HepG2 (cell line): ENCODE data around the gene ALDH3B1. TPM values are rescaled to one million over a fixed set of nuclear protein-coding genes. Genes with fewer than 3 reads are reported as not detected.
A peak's percentile ranks its signal among the peaks of the same experiment; 100 is the strongest.

Experiments
- ATAC-seq: fragments of 200-7000 bp; cut with Tn5 transposase; 3 replicates; pipeline ENCODE4 v1.9.1; 2020; ENCODE audit warnings: mild to moderate bottlenecking, moderate library complexity
- BruUV-seq: library from RNA; stranded (reverse); fragments of 400-500 nt; replicated peaks from 2 replicates; lab custom pipeline; 2021; lab: Mats Ljungman, UMichigan
- CTCF ChIA-PET: fragments of 300-600 bp; formaldehyde crosslinking; extraction: SDS; loops from one replicate; lab custom pipeline; 2021; ENCODE audit warnings: low total read pairs, inconsistent platforms, low intra/inter-chr PET ratio; lab: Yijun Ruan, JAX
- POLR2A ChIA-PET: fragments of 350-600 bp; sonication (Branson Sonifier 250); formaldehyde crosslinking; loops from one replicate; lab custom pipeline; 2020; ENCODE audit warnings: antibody characterized with exemption, inconsistent platforms; lab: Yijun Ruan, JAX
- DNase-seq: peaks from one replicate; pipeline ENCODE4 v3.0.0-alpha.2; 2015; ENCODE audit warnings: low spot score
- FAIRE-seq: peaks from 3 replicates; lab custom pipeline; 2011; peaks lifted over from hg19 to GRCh38; lab: Jason Lieb, UNC
- H2AFZ ChIP-seq: one replicate; pipeline ENCODE4 v1.6.1; 2011; ENCODE audit warnings: low read length, inconsistent platforms
- H3K27ac ChIP-seq: fragments of 300-600 bp; 3 replicates; pipeline ENCODE4 v1.8.0; 2011; ENCODE audit warnings: mixed run types, mild to moderate bottlenecking, mixed read lengths, low read length, inconsistent platforms; ENCODE audit not compliant: insufficient read depth; ENCODE audit errors: extremely low read length
- H3K27me3 ChIP-seq, 2 experiments: fragments of 200-600 bp in 1 of 2; 2 replicates in 1 of 2; 3 replicates in 1 of 2; pipeline versions ENCODE4 v1.6.0 to v1.8.0; 2011; ENCODE audit warnings: low read length in 2 of 2, mild to moderate bottlenecking in 2 of 2, moderate library complexity in 2 of 2, inconsistent platforms in 1 of 2; ENCODE audit not compliant: insufficient read depth in 2 of 2, control insufficient read depth in 1 of 2
- H3K36me3 ChIP-seq, 2 experiments: fragments of 200-600 bp in 1 of 2; replicated peaks in 1 of 2; 2 replicates in 1 of 2; 3 replicates in 1 of 2; pipeline versions ENCODE4 v1.5.1 to v1.8.0; 2011; ENCODE audit warnings: low read length in 2 of 2, inconsistent platforms in 1 of 2; ENCODE audit not compliant: insufficient read depth in 2 of 2, control insufficient read depth in 1 of 2
- H3K4me1 ChIP-seq: 2 replicates; pipeline ENCODE4 v1.5.1; 2012; ENCODE audit warnings: low read length, inconsistent platforms; ENCODE audit not compliant: insufficient read depth
- H3K4me2 ChIP-seq: 2 replicates; pipeline ENCODE4 v1.6.0; 2011; ENCODE audit warnings: low read depth, low read length, inconsistent platforms
- H3K4me3 ChIP-seq, 3 experiments: fragments of 200-600 bp in 1 of 3; sonication (generic), shearing (Covaris generic) in 1 of 3; replicated peaks in 1 of 3; 2 replicates each; pipeline ENCODE4 v1.5.1; 2011 to 2016; ENCODE audit warnings: low read length in 3 of 3, inconsistent platforms in 2 of 3, low read depth in 2 of 3, mild to moderate bottlenecking in 2 of 3, control low read depth in 1 of 3, mixed read lengths in 1 of 3; ENCODE audit not compliant: insufficient read depth in 1 of 3
- H3K79me2 ChIP-seq: one replicate; pipeline ENCODE4 v1.6.1; 2011; ENCODE audit warnings: low read length, inconsistent platforms; ENCODE audit not compliant: insufficient read depth
- H3K9ac ChIP-seq: 2 replicates; pipeline ENCODE4 v1.6.0; 2011; ENCODE audit warnings: mild to moderate bottlenecking, low read depth, low read length, inconsistent platforms; ENCODE audit not compliant: insufficient read depth
- H3K9me3 ChIP-seq: 2 replicates; pipeline ENCODE4 v1.5.1; 2012; ENCODE audit warnings: mild to moderate bottlenecking, low read length
- H4K20me1 ChIP-seq: 2 replicates; pipeline ENCODE4 v1.6.0; 2011; ENCODE audit warnings: inconsistent platforms, mild to moderate bottlenecking, low read length, moderate library complexity; ENCODE audit not compliant: insufficient read depth
- AGO2 ChIP-seq: fragments of 200-400 bp; formaldehyde crosslinking; optimal IDR thresholded peaks from 2 replicates; pipeline ENCODE3; 2017; ENCODE audit warnings: mild to moderate bottlenecking, low read depth, low read length, moderate library complexity
- ARHGAP35 ChIP-seq: sonication (generic); formaldehyde crosslinking; IDR thresholded peaks from 2 replicates; pipeline ENCODE4 v1.9.0; 2022; ENCODE audit warnings: mild to moderate bottlenecking, inconsistent platforms, moderate library complexity, missing genetic modification reagents, borderline replicate concordance
- ATF7 ChIP-seq, 2 experiments: fragments of 450-650 bp in 1 of 2; sonication (generic) in 1 of 2; formaldehyde crosslinking in 1 of 2; IDR thresholded peaks; 2 replicates each; pipeline versions ENCODE4 v1.4.0 to v1.6.1; 2016 to 2020; ENCODE audit warnings: antibody characterized with exemption in 1 of 2, mild to moderate bottlenecking in 1 of 2, missing genetic modification reagents in 1 of 2
- CENPT ChIP-seq: sonication (generic); formaldehyde crosslinking; IDR thresholded peaks from 2 replicates; pipeline ENCODE4 v1.8.0; 2022; ENCODE audit warnings: low read depth, mild to moderate bottlenecking, moderate library complexity, missing genetic modification reagents
- IKZF1 ChIP-seq: fragments of 450-650 bp; IDR thresholded peaks from 2 replicates; pipeline ENCODE4 v1.7.1; 2016
- KLF13 ChIP-seq: sonication (generic); formaldehyde crosslinking; IDR thresholded peaks from 2 replicates; pipeline ENCODE4 v1.4.0; 2020; ENCODE audit warnings: mild to moderate bottlenecking, missing genetic modification reagents
- MAFF ChIP-seq: IDR thresholded peaks from 2 replicates; pipeline ENCODE4 v1.6.1; 2011; ENCODE audit warnings: low read depth, low read length, improper control_type of control experiment
- MLLT10 ChIP-seq: sonication (generic); formaldehyde crosslinking; IDR thresholded peaks from 2 replicates; pipeline ENCODE4 v1.4.0; 2020; ENCODE audit warnings: missing genetic modification reagents
- NCOA2 ChIP-seq: sonication (generic); formaldehyde crosslinking; IDR thresholded peaks from 2 replicates; pipeline ENCODE4 v1.8.0; 2022; ENCODE audit warnings: inconsistent platforms
- NFE2 ChIP-seq: sonication (generic); formaldehyde crosslinking; IDR thresholded peaks from 2 replicates; pipeline ENCODE4 v1.4.0; 2020; ENCODE audit warnings: missing genetic modification reagents
- NR0B2 ChIP-seq: sonication (generic); formaldehyde crosslinking; IDR thresholded peaks from 2 replicates; pipeline ENCODE4 v1.4.0; 2020; ENCODE audit warnings: mild to moderate bottlenecking, missing genetic modification reagents
- RBFOX2 ChIP-seq: fragments of 200-400 bp; formaldehyde crosslinking; IDR thresholded peaks from 2 replicates; pipeline ENCODE4 v1.6.1; 2017; ENCODE audit warnings: low read depth, mild to moderate bottlenecking, low read length
- SALL2 ChIP-seq: sonication (generic); formaldehyde crosslinking; IDR thresholded peaks from 2 replicates; pipeline ENCODE4 v1.8.1; 2023; ENCODE audit warnings: mild to moderate bottlenecking, missing genetic modification reagents, inconsistent platforms
- SIX4 ChIP-seq: sonication (generic); formaldehyde crosslinking; IDR thresholded peaks from 2 replicates; pipeline ENCODE4 v1.4.0; 2020; ENCODE audit warnings: missing genetic modification reagents
- SP2 ChIP-seq: sonication (generic); formaldehyde crosslinking; IDR thresholded peaks from 2 replicates; pipeline ENCODE4 v1.5.1; 2020; ENCODE audit warnings: mild to moderate bottlenecking, missing genetic modification reagents
- TAF15 ChIP-seq: fragments of 200-400 bp; formaldehyde crosslinking; IDR thresholded peaks from one replicate; pipeline ENCODE4 v1.6.1; 2018; ENCODE audit warnings: mild to moderate bottlenecking, low read depth, low read length; ENCODE audit not compliant: poor library complexity, severe bottlenecking
- TARDBP ChIP-seq: sonication (generic); formaldehyde crosslinking; IDR thresholded peaks from 2 replicates; pipeline ENCODE4 v1.8.0; 2022; ENCODE audit warnings: mild to moderate bottlenecking, missing genetic modification reagents
- U2AF1 ChIP-seq: fragments of 200-400 bp; formaldehyde crosslinking; optimal IDR thresholded peaks from 2 replicates; pipeline ENCODE3; 2017; ENCODE audit warnings: mild to moderate bottlenecking, low read depth, low read length
- ZFP36 ChIP-seq: fragments of 150-350 bp; IDR thresholded peaks from 2 replicates; pipeline ENCODE4 v1.6.1; 2018; ENCODE audit warnings: borderline replicate concordance, low read length, low read depth; ENCODE audit not compliant: partially characterized antibody
- ZNF556 ChIP-seq: sonication (generic); formaldehyde crosslinking; IDR thresholded peaks from 2 replicates; pipeline ENCODE4 v1.4.0; 2020; ENCODE audit warnings: mild to moderate bottlenecking, missing genetic modification reagents, borderline replicate concordance
- ZNF773 ChIP-seq: sonication (generic); formaldehyde crosslinking; IDR thresholded peaks from 2 replicates; pipeline ENCODE4 v1.4.0; 2020; ENCODE audit warnings: missing genetic modification reagents, borderline replicate concordance
- WGBS: methylation state at CpG from one replicate; pipeline ENCODE4 v1.1.6; 2017; ENCODE audit warnings: low lambda C conversion rate; 5-methylcytosine and 5-hydroxymethylcytosine counted together
- in situ Hi-C: cut with HindIII; loops from 2 replicates; pipeline ENCODE4 v1.10.0; 2017; ENCODE audit warnings: low pct_unique_long_range_greater_than_20kb; ENCODE audit not compliant: extremely low pct_ligation_motif_present
- intact Hi-C: fragments of 100-400 bp; cut with micrococcal nuclease; formaldehyde crosslinking; loops from one replicate; pipeline ENCODE4 v1.10.0; 2022; ENCODE audit not compliant: unreplicated experiment
- polyA plus RNA-seq, 8 experiments: library from polyadenylated mRNA; depleted of rRNA in 3 of 8; stranded (reverse) in 7 of 8; unstranded in 1 of 8; fragments of >200 nt; fragmentation: Illumina TruSeq in 4 of 8; extraction: Trizol in 4 of 8; gene quantifications; 2 replicates each; pipeline versions ENCODE4 v1.2.1 to v1.2.3, GENCODE V29; 2011 to 2016; ENCODE audit warnings: low read depth in 4 of 8, missing spikeins in 1 of 8, mixed read lengths in 1 of 8; ENCODE audit not compliant: insufficient read depth in 1 of 8
- total RNA-seq, 5 experiments: library from RNA; depleted of rRNA; stranded (reverse); fragments of >200 nt; fragmentation: Illumina TruSeq; extraction: Trizol; gene quantifications; 2 replicates each; pipeline ENCODE4 v1.2.3, GENCODE V29; 2016; ENCODE audit warnings: low read depth in 1 of 5

The ALDH3B1 gene
- total and polyA plus RNA-seq, 2 of the 13 experiments (the other 11 are each of a cell fraction or from before 2014, with no cell fraction given), result 4.0 to 6.7 TPM

DNA sequence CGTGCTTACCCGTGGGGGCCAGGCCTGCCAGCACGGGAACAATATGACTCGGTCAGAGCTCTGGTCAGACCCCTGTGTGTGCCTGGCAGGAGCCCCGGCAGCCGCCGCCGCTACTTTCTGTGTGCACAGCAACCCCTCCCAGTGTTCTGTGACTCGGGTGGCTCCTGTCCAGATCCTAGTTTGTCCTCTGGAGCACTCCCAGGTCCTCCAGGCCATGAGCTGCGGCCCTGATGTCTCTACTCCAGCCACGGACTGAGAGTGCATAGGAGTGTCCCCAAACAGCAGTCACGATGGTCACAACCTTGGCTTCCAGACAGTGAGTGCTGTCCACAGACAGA is 23.6 kb downstream of the ALDH3B1 start:
- no peak overlapping the region for H3K4me2 ChIP-seq
- peaks cover 26% of the 10 kb centered on the region for H3K79me2 ChIP-seq
- CTCF ChIA-PET, result no interaction called here
- POLR2A ChIA-PET, result no interaction called here
- no peak overlapping the region for H3K9ac ChIP-seq
- no peak for DNase-seq
- intact Hi-C loops, result no loop called here
- peaks cover 47% of the 10 kb centered on the region for H3K4me1 ChIP-seq
- no peaks in the 10 kb centered on the region for H3K9me3 ChIP-seq
- in situ Hi-C loops, result no loop called here
- no peak overlapping the region for H3K4me3 ChIP-seq
- TF ChIP-seq CENPT (CRISPR knock-in tag), result no peak
- no peak for TF ChIP-seq ZNF556 (CRISPR knock-in tag)
- TF ChIP-seq AGO2, result peak; percentile 24
- TF ChIP-seq SP2 (CRISPR knock-in tag), result no peak
- 0 out of 2 replicates have a peak, but pooled peaks have one; percentile 7 for TF ChIP-seq RBFOX2
- no peak for TF ChIP-seq ZFP36
- no peak for TF ChIP-seq U2AF1
- H2AFZ ChIP-seq, result no peak overlapping the region
- no TSS peak for BruUV-seq
- peaks cover 8 to 13% of the 10 kb centered on the region in 2 experiments; a peak in 3 of 5 replicates for H3K36me3 ChIP-seq
- H3K27me3 ChIP-seq, result no peaks in the 10 kb centered on the region; a peak in 1 of 5 replicates
- no peak for FAIRE-seq
- H3K27ac ChIP-seq, result no peak overlapping the region
- no peak for ATAC-seq
- H4K20me1 ChIP-seq, result no peaks in the 10 kb centered on the region
- 100% methylated on average over 9 of the region's 12 CpGs for WGBS

GRCh38 chr11:68035266-68035876 is 25.2 kb downstream of the ALDH3B1 start:
- Histone ChIP-seq H3K27ac (no peak overlapping the region), H3K4me1 (peaks cover 36% of the 10 kb centered on the region), H3K4me2 (no peak overlapping the region), H3K4me3 (no peak overlapping the region), H3K36me3 (peaks cover 8 to 13% of the 10 kb centered on the region in 2 experiments; a peak in 3 of 5 replicates), H3K79me2 (peaks cover 29% of the 10 kb centered on the region), H3K9ac (no peak overlapping the region), H3K9me3 (no peaks in the 10 kb centered on the region), H2AFZ (no peak overlapping the region), H3K27me3 (no peaks in the 10 kb centered on the region; a peak in 1 of 5 replicates), H4K20me1 (no peaks in the 10 kb centered on the region)
- ChIA-PET POLR2A (interaction anchor here (0.7 kb wide), 1 partner anchor 181 kb away, joined by 3 read pairs; no protein-coding TSS in a partner anchor), CTCF (no interaction called here)
- no peak for ATAC-seq
- intact Hi-C loops, result no loop called here
- 95% methylated on average over 12 of the region's 13 CpGs for WGBS
- BruUV-seq, result TSS peak; percentile 5
- in situ Hi-C loops, result no loop called here
- DNase-seq, result no peak
- FAIRE-seq, result no peak
- TF ChIP-seq NR0B2 (CRISPR knock-in tag) (no peak), ZNF773 (CRISPR knock-in tag) (no peak), MAFF (0 out of 2 replicates have a peak, but pooled peaks have one; percentile 30), NCOA2 (no peak), NFE2 (CRISPR knock-in tag) (no peak), SIX4 (no peak), TARDBP (CRISPR knock-in tag) (no peak), MLLT10 (no peak), IKZF1 (no peak), KLF13 (CRISPR knock-in tag) (no peak), SALL2 (CRISPR knock-in tag) (no peak), ARHGAP35 (CRISPR knock-in tag) (no peak), ATF7 (IDR thresholded peaks at IDR 0.05) (no peak), ATF7 (CRISPR knock-in tag; IDR thresholded peaks at IDR 0.05) (no peak), TAF15 (no peak)
